LNCAP (cell line): ENCODE measurements around the gene CMC2.

Source experiments
- TF ChIP-seq, protein P1 (sequence below): fragments of 450-650 bp; IDR thresholded peaks from 2 replicates; pipeline ENCODE4 v1.5.1; 2017; ENCODE audit warnings: mild to moderate bottlenecking

CMC2 gene

DNA sequence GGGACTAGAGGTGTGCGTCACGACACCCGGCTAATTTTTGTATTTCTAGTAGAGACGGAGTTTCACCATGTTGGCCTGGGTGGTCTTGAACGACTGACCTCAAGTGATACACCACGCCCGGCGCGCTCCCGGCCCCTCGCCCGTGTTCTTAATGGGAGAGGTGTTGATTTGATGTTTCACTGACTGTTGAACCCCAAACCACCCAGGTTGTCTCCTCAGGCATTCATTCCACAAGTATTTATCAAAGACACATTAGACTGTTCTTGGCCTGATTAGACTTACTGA, 1.8 kb upstream of the CMC2 start:
- TF ChIP-seq, protein P1, sequence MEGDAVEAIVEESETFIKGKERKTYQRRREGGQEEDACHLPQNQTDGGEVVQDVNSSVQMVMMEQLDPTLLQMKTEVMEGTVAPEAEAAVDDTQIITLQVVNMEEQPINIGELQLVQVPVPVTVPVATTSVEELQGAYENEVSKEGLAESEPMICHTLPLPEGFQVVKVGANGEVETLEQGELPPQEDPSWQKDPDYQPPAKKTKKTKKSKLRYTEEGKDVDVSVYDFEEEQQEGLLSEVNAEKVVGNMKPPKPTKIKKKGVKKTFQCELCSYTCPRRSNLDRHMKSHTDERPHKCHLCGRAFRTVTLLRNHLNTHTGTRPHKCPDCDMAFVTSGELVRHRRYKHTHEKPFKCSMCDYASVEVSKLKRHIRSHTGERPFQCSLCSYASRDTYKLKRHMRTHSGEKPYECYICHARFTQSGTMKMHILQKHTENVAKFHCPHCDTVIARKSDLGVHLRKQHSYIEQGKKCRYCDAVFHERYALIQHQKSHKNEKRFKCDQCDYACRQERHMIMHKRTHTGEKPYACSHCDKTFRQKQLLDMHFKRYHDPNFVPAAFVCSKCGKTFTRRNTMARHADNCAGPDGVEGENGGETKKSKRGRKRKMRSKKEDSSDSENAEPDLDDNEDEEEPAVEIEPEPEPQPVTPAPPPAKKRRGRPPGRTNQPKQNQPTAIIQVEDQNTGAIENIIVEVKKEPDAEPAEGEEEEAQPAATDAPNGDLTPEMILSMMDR, result no peak

DNA sequence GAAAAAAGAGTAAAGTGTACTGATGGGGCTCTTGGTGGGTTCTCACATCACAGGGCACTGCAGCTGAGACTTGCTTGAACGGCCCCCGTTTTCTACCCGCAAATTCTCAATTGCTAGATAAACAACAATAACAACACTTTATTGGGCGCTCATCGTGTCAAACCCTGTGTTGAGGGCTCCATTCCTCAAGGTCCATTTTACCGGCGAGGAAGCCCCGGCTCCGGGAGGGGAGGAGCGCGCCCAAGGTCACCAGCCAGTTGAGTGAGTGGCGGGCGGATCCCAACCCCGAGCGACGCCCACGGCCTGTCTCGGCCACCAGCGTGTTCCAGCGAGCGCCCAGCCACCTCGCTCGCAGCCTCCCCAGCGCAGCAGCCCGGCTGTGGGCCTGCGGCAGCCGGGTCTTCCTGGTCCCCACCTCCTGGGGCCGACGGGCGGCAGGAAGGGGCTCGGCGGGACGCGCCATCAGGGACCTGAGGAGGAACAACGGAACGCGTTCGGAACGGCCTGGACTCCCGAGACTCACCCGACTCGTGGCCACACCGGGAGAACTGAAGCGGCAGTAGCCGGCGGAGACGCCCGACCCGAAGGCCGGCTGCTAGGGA, 373 bp downstream of the CMC2 start:
- TF ChIP-seq, protein P1, result no peak

- TF ChIP-seq, protein P1, result no peak
Measured at GRCh38 chr16:81005610-81006161, 999 bp downstream of the CMC2 start.

DNA sequence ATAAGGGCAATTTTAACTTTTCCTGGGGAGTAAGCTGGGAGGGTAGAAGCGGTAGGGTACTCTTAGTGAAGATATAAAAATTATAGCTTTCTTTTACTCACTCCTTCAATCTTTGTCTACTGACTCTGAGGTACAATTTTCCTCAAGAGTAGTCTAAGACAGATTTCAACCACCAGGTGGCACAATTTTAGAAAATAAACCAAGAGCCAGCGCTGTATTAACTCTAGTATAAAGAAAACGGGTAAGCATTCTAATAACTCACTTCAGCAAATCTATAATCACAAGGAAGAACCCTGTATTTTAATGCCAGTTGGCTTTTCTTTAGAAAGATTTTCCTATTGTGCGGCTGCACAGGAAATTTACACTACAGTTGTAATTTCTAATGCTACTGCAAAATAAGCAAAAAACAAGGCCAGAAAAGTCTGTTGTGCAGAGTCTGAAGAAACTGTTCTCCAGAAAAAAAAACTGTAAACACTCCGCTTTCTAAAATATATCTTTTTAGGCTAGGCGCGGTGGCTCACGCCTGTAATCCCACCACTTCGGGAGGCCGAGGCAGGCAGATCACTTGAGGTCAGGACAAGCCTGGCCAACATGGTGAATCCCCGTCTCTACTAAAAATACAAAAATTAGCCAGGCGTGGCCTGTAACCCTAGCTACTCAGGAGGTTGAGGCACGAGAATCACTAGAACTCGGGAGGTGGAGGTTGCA, 1.9 kb downstream of the CMC2 start:
- TF ChIP-seq, protein P1, result peak; percentile 60

DNA sequence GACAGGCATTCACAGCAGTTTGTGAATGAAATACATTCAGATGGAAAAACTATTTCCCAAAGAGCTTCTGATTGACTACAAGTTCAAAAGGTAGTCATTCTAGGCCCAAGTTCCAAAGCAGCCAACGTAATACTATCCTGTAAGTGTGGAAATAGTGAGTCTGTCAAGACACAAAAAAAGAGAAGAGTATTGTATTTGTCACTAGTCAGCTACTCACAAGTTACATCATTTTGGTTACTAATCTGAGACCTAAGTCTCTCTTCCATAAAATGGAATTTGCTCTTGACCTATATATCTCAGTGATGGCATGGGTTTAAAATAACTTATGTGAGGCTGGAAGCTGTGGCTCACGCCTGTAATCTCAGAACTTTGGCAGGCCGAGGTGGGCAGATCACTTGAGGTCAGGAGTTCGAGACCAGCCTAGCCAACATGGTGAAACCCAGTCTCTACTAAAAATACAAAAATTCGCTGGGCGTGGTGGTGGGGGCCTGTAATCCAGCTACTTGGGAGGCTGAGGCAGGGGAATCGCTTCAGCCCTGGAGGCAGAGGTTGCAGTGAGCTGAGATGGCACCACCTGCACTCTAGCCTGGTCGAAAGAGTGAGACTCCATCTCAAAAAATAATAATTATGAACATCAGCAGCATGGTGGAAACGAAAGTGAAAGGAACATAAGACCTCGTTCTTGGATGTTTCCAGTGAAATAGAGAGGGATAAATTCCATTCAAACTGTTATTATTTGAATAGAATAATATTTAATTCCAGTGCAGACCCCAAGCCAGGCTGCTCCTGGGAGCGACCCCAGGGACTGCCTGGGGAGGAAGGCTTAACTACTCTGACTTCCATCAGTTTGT, 2.9 kb downstream of the CMC2 start:
- TF ChIP-seq, protein P1, result no peak

- TF ChIP-seq, protein P1, result no peak
Measured at GRCh38 chr16:81003064-81003463, 3.6 kb downstream of the CMC2 start.

DNA sequence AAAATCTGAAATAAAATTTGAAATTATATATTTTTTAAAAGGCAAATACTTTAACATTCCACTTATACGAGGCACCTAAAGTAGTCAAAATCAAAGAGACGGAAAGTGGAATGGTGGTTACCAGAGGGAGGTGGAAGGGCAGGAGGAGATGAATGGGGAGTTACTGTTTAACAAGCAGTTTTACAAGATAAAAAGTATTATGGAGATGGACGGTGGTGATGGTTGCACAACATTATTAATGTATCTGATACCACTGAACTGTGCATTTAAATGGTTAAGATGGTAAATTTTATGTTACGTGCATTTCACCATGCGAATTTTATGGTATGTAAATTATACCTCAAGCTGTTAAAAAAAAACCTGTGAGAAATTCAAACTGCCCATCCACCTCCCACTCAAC, 5.4 kb downstream of the CMC2 start:
- TF ChIP-seq, protein P1, result no peak
